GM18520 (cell line): ENCODE data around the gene TNRC6B.
"Not testable (repeated sequence)": the region's sequence is repeated elsewhere in the genome, so short reads cannot be mapped to it uniquely, and the experiment has no call there.

Experiments
- ATAC-seq: cut with Tn5 transposase; IDR thresholded peaks from one replicate; pipeline ENCODE4 v1.9.1; 2021; ENCODE audit not compliant: unreplicated experiment

TNRC6B gene

GRCh38 chr22:40181323-40181722 lies 3.6 kb downstream of the TNRC6B start:
- ATAC-seq: no peak

DNA sequence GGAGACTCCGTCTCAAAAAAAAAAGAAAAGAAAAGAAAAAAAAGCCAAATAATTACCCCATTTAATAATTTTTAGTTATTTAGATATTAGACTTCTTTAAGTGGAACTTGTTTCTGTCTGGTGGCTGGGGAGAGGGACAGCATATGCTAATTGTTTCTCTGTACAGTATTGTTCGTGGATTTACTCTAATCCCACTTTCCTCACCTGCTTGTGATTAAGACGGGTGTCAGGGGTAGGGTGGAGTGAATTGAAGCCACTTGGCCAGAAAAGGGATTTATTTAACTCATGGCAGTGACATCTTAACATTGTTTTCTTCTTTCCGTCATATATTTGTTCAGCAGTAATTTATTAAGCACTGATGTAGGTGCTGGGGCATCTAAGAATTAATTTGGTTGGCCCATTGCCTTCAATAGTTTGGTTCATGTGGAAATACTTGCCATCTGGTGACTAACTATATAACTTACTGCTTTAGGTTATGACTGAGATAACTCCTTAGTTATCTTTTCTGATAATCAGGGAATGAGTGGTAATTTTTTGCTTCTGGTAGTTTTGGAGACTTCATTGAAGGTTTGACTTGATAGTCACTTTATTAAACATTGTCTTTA lies 4.6 kb downstream of the TNRC6B start:
- no peak for ATAC-seq

DNA sequence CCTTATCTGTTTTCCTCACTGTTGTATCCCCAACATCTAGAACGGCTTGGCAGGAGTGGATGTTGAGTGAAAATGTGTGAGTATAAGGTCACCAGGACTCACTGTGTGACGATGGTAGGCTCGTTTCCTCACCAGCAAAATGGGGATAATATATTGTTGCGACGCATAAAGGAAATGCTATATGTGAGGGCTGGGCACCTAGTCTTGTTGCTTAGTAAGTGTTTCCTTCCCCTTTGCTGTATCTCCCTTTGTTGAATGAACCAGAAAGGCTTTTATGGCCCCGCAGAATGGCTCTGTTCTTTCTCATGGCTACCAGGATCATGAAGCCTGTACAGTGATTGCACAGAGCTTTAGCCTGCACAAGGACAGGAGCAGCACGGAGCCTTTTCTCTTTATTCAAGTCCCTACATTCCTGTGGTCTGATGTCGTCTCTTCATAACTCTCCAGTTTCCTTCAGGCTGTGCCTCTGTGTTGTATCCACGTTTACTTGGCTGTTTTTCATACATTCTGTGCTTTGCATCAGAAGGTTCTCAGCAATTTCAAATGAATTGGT lies 5.4 kb downstream of the TNRC6B start:
- ATAC-seq: no peak

DNA sequence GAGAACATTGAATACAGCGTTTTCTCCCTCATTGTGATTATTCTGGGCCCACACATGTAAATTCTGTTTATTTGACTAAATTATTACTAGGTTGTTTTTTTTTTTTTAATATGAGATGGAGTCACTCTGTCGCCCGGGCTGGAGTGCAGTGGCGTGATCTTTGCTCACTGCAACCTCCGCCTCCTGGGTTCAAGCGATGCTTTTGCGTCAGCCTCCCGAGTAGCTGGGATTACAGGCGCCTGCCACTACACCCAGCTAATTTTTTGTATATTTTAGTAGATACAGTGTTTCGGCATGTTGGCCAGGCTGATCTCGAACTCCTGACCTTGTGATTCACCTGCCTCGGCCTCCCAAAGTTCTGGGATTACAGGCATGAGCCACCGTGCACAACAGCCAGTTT lies 5.9 kb downstream of the TNRC6B start:
- ATAC-seq: not testable (repeated sequence)

GRCh38 chr22:40187389-40187788 lies 9.7 kb downstream of the TNRC6B start:
- no peak for ATAC-seq

- ATAC-seq: no peak
Measured at GRCh38 chr22:40189997-40190396, 12.3 kb downstream of the TNRC6B start.

DNA sequence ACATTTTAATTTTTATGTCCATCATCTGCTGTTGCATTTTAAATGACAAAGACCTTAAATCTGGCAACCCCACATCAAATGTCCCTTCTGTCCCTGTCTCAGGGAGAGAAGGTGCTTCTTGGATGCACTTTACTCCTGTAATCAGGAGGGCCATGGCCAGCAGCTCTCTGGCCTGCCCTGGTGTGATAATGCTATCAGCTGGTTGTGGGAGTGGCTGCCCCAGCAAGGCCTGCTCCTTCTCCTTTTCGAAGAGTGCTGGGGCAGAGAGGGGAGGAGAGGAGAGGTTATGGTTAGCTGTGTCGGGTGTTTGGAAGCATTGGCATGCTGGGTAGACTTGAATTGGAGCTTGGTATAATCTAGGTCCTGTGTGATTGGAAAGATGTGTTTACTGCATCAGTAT lies 12.8 kb downstream of the TNRC6B start:
- ATAC-seq: no peak

GRCh38 chr22:40193429-40194421 lies 16.0 kb downstream of the TNRC6B start:
- ATAC-seq: no peak

- ATAC-seq: no peak
Measured at GRCh38 chr22:40194656-40195055, 16.9 kb downstream of the TNRC6B start.

DNA sequence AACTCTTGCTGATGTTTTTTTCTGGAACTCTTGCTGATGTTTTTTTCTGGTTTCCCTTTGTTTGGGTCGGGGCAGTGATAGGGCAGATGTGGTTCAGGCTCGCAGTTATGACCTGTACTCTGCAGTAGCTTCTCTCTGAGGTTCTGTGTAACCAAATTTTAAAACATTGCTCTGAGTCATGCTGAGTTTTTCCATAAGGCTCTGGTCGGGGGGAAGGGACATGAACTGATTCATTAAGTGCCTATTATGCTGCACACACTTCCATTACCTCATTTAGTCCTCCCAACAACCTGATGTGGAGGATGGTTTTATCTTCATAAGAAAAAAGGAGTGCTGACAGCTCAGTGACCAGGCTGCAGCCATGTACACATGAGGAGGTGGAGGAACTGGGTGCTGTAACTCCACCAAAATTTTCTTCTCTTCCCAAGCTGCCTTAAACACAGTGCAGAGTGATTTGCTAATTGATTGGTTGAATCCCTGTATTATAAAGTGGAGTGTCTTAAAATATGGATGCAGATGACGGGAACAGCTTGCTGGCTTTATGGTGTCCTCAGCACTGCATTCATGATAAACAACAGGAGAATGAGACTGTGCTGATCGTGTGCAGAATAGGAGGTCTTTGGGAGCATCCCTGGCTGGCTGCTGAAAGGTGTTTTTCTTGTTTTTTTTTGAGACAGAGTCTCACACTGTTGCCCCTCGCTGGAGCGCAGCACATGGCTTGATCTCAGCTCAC lies 19.1 kb downstream of the TNRC6B start:
- no peak for ATAC-seq

GRCh38 chr22:40197421-40197820 lies 19.7 kb downstream of the TNRC6B start:
- not testable (repeated sequence) for ATAC-seq

DNA sequence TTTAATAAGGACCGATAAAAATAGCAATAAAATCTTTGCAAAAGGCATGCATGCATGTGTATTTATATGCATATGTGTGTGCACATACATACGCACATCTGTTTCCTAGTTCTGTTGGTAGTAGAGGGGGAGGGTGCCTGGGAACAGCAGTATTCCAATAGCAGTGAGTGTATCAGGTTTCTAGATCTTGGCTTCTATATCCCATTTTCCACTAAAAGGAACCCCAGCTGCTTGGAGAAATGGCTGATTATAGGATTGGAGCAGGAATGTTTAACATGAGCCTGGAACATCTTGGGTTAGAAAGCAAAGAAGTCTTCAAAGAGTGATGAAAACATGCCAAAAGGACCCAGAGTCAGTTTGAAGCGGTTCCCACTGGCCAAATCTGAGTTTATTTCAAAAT lies 21.0 kb downstream of the TNRC6B start:
- ATAC-seq: no peak

- ATAC-seq: no peak
Measured at GRCh38 chr22:40199223-40199622, 21.5 kb downstream of the TNRC6B start.

- ATAC-seq: no peak
Measured at GRCh38 chr22:40199852-40200251, 22.1 kb downstream of the TNRC6B start.

GRCh38 chr22:40200795-40201530 lies 23.2 kb downstream of the TNRC6B start:
- ATAC-seq: no peak

GRCh38 chr22:40202225-40202944 lies 24.7 kb downstream of the TNRC6B start:
- no peak for ATAC-seq

DNA sequence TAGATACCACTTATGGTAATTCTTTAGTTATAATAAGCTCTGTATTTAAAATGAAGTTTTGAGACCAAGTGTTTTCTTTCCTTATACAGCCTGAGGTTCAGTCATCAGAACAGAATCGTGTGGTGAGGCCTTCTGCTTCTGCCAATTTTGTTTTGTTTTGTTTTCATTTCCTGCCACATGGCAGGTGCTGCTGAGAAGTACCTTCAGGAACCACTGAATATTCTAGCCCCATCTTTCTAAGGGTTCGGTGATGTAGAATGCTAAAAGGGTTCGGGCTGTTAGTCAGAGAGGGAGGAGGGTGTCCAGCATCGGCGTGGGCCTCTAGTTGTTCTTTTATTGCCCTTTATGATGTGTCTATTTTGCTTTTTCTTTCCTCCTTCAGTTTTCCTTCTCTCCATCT lies 25.8 kb downstream of the TNRC6B start:
- ATAC-seq: peak; percentile 40

GRCh38 chr22:40204321-40205116 lies 26.8 kb downstream of the TNRC6B start:
- ATAC-seq: no peak

GRCh38 chr22:40206561-40206960 lies 28.8 kb downstream of the TNRC6B start:
- no peak for ATAC-seq
